ENCODE data around the gene VIM.

The VIM gene

DNA sequence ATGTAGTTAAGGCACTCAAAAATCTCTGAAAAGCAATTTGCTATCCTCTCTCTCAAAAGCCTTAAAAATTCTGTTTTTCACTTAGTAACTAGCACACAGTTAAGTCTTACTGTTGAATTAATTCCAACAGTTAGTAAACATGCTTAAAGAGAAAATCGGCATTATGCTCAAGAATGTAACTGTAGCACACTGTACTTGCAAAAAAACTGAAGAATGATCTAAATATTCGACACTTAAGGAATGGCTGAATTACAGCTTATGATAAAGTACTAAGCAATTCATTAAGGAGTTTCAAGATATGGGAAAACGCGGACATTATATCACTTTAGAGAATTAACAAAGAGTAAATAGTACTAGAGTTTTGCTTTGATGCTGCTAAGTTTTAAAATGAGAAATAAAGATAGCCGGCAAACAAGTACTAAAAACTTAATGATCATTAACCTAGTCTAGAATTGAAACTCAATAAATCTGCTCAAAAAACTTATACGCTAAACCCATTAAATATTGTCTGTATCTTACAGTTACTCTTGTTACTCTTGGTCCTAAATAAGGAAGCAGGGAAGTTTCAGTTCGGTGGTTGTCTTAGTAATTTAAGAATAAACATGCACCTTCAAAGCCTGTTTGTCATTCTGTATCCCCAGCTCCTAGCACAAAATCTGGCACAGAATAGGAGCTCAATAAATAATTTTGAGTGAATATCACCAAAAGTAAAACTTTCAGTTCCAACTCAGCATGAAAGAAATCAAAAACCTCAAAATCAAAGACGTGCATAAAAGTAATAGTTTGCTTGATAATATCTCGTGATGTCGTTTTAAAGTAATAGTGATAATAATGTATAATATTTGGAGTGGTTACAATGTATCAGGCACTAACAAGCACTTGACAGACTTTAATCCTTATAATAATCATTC, 27.8 kb upstream of the VIM start:
- TF ChIP-seq, protein P1, sequence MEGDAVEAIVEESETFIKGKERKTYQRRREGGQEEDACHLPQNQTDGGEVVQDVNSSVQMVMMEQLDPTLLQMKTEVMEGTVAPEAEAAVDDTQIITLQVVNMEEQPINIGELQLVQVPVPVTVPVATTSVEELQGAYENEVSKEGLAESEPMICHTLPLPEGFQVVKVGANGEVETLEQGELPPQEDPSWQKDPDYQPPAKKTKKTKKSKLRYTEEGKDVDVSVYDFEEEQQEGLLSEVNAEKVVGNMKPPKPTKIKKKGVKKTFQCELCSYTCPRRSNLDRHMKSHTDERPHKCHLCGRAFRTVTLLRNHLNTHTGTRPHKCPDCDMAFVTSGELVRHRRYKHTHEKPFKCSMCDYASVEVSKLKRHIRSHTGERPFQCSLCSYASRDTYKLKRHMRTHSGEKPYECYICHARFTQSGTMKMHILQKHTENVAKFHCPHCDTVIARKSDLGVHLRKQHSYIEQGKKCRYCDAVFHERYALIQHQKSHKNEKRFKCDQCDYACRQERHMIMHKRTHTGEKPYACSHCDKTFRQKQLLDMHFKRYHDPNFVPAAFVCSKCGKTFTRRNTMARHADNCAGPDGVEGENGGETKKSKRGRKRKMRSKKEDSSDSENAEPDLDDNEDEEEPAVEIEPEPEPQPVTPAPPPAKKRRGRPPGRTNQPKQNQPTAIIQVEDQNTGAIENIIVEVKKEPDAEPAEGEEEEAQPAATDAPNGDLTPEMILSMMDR (IDR thresholded peaks at IDR 0.05; ENCODE audit: extremely low read depth, insufficient read depth, missing control alignments) = no peak
- in situ Hi-C loops (cut with MboI; ENCODE audit: low pct_unique_long_range_greater_than_20kb, low sequenced_read_pairs, unreplicated experiment) = no loop called here
- DNase-seq (ENCODE audit: low spot score) = no peak

DNA sequence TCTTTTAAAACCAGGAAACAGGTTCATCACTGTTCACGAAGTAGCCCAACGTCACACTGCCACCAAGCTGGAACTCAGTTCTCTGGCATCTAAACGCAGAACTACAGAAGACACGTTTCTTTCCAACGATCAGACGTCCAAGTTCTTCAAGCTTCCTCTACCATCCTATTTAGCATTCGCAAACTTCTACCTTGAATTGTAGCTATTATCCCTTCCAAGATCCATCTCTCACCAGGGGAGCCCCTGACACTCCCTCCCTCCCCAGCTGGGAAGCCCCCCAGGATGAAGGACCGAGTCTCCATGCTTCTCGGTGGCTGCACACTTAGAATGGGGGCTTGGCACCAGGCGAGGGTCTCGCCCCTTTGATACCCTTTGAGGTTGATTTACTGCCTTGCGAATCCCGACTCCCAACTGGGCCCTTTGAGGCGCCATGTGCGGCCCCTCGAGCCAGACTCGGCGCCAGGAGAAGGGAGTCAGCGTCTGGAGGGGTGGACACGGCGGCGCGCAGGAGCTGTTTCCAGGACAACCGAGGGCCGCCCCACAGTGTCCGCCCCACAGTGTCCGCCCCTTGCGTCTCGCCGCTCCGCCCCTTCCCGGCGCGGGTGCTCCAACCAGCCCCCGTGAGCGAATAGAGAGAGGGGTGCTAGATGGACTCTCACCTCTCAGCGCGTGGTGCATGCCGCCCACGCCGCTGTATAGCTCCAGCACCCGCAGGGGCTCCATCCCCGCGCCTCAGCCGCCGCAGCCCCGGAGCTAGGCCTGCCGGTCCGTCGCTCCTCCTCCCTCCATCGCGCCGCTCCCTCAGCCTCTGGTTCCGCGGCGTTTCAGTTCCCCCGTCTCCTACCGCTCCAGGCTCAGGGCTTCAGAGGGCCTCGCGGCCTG, 26.9 kb upstream of the VIM start, which contains the start of gene TRDMT1:
Gene TRDMT1, minus strand, starts transcription at position 761 of the 882 bp plus-strand sequence. Its CDS starts 38 bp downstream, at position 723.
- in situ Hi-C loops (cut with MboI; ENCODE audit: low pct_unique_long_range_greater_than_20kb, low sequenced_read_pairs, unreplicated experiment) = no loop called here
- TF ChIP-seq, protein P1 (IDR thresholded peaks at IDR 0.05; ENCODE audit: extremely low read depth, insufficient read depth, missing control alignments) = no peak
- DNase-seq (ENCODE audit: low spot score) = peak; percentile 73

DNA sequence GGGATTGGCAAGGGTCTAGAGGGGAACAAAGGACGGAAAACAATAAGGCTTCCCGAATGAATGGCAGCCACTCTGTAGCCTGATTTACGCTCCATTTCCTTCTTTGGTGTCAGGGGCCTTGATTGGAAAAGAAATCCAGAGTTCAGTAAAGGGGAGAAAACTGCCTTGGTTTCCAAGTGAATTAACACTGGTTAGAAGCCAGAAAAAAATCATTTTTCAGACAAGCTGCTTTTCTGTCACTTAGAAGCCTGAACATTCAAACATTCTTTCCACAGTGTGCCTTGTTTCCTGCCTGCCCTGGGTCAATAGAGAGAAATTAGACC, 26.3 kb upstream of the VIM start:
- in situ Hi-C loops (cut with MboI; ENCODE audit: low pct_unique_long_range_greater_than_20kb, low sequenced_read_pairs, unreplicated experiment) = no loop called here
- no peak for DNase-seq (ENCODE audit: low spot score)
- TF ChIP-seq, protein P1 (IDR thresholded peaks at IDR 0.05; ENCODE audit: extremely low read depth, insufficient read depth, missing control alignments) = no peak

DNA sequence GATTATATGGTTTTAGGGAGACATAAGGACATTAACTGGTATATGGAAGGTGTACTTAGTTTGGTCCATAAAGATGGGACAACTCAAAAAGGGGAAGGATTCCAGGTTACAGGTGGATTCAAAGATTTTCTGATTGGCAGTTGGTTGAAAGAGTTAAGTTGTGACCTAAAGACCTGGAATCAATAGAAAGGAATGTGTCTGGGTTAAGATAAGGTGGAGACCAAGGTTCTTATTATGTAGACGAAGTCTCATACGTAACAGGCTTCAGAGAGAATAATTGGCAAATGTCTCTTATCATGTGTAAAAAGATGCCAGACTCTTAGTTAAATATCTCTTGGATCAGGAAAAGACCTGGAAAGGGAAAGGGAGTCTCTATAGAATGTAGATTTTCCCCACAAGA, 25.5 kb upstream of the VIM start:
- TF ChIP-seq, protein P1 (IDR thresholded peaks at IDR 0.05; ENCODE audit: extremely low read depth, insufficient read depth, missing control alignments) = no peak
- DNase-seq (ENCODE audit: low spot score) = no peak
- in situ Hi-C loops (cut with MboI; ENCODE audit: low pct_unique_long_range_greater_than_20kb, low sequenced_read_pairs, unreplicated experiment) = no loop called here

DNA sequence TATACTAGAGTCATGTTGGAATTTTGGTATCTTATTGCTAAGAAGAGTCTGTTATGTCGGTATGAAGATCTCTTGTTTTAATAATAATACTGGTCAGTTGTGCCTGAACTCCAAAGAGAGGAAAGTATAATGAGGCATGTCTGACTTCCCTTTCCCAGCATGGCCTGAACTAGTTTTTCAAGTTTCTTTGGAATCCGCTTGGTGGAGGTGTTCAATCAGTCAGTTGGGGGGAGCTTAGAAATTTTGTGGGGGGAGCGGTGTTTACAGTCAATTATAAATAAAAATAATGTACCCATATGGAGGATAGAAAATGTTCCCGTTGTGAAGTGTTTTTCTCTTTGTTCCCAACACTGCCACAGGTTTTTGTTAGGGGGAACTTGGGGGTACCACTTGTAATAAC, 25.0 kb upstream of the VIM start:
- TF ChIP-seq, protein P1 (IDR thresholded peaks at IDR 0.05; ENCODE audit: extremely low read depth, insufficient read depth, missing control alignments) = no peak
- DNase-seq (ENCODE audit: low spot score) = no peak
- in situ Hi-C loops (cut with MboI; ENCODE audit: low pct_unique_long_range_greater_than_20kb, low sequenced_read_pairs, unreplicated experiment) = no loop called here

DNA sequence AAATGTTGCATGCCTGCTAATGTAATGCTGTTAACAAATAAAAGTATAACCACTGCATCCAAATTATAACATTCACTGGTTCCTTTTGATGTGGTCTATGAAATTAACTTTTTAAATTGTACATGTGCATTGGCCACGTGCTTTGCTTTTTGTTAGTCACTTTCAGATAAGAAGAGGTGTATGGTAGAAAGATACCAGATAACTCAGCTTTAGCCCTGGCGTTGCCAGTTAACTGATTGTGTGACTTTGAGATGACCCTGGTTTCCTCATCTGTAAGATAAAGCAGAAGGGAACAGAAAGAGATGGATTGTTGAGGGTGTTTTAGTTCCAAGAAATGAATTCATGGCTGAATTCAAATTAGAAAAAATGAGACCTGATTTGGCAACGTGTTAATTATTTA, 24.6 kb upstream of the VIM start:
- DNase-seq (ENCODE audit: low spot score) = no peak

More for the DNA sequence above, 24.6 kb upstream of the VIM start:
- TF ChIP-seq, protein P1 (IDR thresholded peaks at IDR 0.05; ENCODE audit: extremely low read depth, insufficient read depth, missing control alignments) = no peak
- in situ Hi-C loops (cut with MboI; ENCODE audit: low pct_unique_long_range_greater_than_20kb, low sequenced_read_pairs, unreplicated experiment) = no loop called here

Measured in GM13977 (cell line).